NOMO-1 treated with dmso at 0.1 percent for 144 hours (cell line): ENCODE data around the gene LRRC28.

Experiments
- DNase-seq: peaks from one replicate; lab custom pipeline; 2025; ENCODE audit not compliant: unreplicated experiment; lab: John Stamatoyannopoulos, UW

Gene LRRC28

DNA sequence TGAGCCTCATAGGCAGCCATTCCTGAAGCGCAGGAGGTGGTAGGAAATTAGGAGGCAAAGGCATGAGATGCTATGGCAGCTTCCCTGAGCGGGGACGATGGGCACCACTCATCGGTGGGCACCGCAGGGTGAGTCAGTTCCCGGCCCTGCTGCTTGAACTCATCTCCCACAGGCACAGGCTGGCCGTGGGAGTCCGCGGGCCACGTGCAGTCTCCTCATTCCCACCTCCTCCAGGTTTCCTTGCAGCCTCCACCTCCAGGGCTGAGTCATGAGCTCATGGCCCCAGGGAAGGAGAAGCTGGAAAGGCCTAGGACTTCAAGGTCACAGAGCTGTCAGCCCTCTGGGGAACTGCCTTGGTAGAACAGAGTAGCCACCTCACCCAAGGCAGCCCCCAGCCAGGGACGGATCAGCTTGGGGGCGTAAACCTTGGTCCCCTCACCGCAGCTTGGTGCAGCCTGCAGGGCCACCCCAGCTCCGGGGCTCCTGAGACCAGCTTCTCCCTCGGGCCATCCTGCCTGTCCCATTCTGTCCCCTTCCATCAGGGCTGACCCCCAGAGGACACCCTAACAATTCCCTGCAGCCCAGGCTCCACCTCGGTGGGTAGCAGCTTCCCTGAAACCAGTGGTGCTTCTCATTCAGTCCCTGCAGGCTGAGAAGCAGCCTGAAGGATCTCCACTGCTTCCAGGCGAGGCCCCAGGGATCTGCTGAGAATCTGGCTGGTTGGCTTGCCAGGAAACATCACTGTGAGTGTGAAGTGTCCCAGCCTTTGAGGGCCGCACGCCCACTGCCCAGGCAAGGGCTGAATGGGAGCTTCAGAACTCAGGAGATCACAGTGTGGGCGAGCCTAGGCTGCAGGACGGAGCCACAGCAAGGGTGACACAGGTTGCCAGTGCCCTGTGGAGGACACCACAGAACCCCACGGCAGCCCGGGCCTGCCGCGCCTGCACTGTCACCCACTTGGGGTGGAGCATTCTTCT is 163.8 kb downstream of the LRRC28 start:
- DNase-seq, result no peak

DNA sequence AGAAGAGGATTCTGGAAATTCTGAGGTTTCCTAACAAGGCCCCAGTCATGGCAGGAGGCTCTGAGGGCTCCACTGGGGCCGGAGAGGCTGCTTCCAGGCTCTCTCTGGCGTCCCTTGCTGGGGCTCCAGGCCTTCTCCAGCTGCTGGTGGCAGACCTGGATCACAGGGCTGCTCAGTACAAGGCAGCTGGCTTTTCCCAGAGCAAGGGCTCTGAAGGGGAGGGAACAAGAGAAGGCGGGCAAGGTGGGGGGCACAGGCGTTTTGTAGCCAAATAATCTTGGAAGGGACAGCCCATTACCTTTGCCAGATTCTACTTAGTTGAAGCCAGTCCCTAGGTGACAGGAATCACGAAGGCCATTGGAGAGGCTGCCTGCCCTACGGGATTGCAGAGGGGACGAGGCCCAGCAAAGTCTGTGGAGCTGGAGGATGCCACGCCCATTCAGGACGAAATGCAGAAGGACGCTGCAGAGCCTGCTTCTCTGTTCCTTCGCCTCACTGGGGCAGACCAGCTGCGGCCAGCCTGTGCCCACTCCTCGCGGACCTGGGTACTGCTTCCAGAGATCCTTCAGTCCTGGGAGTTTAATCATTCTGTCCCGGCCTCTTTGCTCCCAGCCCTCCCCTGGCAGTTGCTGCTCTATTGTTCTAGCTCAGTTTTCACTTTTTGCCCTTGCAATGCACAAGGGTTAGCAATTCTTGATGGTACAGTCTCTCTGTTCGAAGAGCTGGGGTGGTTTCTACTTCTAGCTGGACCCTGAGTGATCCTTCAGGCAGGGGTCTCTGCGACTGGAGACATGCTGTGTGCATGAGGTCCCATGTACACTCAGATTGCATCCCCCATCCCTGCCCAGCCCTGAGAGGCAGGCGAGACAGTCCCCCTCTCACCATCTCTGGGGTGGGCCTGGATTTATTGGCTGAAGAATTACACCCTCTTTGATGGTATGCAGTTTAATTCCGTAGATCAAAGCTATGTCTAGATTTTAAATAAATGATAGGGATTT is 165.2 kb downstream of the LRRC28 start:
- no peak for DNase-seq

DNA sequence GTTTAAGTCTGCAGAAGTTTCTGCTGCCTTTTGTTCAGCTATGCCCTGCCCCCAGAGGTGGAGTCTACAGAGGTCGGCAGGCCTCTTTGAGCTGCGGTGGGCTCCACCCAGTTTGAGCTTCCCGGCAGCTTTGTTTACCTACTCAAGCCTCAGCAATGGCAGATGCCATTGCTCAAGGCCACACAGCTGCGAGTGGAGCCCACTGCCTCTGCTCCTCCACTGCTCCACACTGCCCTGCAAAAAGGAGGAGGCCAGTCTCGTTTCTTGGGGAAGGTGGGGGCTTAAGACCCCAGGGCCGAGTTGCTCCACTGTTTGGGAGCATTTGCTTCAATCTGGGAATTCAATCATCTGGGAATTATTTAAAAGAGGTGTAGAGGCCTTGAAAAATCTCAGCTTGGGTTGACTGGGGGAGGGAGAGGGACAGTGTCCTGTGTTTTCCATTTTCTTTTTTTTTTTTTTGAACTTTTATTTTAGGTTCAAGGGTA is 169.9 kb downstream of the LRRC28 start:
- no peak for DNase-seq

DNA sequence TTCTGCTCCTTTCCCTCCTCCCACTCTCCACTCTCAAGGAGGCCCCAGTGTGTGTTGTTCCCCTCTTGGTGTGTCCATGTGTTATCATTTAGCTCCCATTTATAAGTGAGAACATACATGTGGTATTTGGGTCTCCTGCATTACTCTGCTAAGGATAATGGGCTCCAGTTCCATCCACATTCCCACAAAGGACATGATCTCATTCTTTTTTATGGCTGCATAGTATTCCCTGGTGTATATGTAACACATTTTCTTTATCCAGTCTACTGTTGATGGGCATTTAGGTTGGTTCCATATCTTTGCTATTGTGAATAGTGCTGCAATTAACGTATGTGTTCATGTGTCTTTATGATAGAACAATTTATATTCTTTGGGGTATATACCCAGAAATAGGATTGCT is 170.5 kb downstream of the LRRC28 start:
- no peak for DNase-seq

DNA sequence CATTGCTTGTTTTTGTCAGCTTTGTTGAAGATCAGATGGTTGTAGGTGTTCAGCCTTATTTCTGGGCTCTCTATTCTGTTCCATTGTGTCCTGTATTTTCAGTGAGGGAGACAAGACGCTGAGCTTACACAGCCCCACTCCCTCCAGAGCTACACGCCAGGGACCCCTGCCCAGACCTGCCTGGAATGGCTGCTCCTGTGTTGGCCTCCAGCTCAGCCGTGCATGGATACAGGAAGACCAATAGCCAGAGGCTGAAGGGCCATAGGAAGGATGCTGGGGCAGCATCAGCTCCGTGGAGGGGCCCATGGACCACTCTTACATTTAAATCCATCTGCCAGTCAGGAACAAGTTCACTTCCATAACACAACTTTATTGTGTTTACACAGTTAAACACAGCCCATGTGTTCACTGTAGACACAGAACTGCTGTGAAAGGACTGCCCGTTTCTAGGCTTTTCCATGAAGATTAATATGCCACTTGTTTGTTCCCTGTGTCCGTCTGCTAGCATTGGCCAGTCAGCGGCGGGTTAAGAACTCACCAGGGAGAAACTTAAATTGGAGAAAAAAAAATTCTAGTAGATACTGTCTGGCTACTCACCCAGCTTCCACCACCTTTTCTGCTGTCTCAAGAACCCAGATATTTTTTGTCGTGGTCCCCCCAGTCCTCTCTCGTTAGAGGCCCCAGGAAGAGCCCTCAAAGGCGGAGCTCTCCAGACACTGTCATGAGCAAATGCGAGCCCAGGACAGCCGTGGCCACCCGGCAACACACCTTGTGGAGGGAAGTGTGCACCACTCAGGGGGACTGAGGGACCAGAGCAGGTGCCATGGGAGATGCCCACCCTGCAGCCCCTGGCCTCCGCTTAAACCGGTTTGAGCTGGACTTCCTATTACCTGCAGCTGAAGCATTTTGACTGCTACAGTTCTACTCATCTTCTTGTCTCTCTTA is 172.2 kb downstream of the LRRC28 start:
- no peak for DNase-seq

DNA sequence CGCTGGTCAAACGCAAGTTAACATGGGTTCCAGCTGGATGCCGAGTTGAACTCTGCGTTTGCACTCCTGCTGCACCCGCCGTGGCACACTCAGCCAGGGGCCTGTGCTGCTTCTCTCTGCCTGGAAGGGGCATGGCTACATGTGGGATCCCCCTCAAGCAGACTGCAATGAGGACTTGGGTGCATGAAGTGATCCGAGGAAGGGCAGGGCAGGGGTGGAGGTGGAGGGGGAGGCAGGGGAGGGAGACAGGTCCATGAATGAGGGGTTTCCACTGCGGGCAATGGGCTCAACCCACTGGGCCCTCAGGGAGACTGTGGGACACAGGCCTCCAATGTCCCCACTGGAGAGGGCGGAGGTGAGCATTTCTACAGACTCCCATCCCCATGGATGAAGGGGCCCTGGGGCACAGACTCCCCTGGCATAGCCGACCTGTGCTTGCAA is 172.9 kb downstream of the LRRC28 start:
- no peak for DNase-seq

DNA sequence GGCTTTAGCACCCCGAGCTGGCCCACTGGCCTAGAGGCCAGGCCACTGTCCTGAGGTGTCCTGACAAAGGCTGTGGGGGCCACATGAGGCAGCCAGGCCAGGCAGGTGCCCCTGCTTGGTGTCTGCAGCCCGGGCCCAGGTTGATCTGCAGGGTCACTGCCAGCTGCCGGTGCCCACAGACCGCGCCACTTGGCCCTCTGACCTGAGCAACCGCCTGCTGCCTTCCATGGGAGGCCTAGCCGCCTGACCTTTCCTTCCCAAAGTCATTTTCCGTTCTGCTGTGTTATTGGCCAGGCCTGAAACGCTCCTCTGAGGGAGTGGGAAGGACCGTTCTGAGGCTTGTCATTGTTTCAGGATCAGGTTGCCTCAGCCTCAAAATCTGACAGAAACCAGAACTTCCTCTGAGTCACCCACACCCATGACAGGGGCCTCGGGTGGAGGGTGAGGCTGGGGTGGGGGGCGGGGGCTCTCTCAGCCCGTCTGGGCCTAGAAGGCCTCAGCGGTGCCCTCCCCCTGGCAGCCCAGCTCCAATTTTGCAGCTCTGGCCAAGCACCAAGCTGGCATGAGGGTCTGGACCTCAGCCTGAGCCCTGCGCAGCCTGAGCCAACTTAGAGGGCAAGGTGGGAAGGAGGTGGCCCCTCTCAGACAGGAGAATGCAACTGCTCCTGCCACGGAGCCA is 173.8 kb downstream of the LRRC28 start:
- DNase-seq, result no peak

DNA sequence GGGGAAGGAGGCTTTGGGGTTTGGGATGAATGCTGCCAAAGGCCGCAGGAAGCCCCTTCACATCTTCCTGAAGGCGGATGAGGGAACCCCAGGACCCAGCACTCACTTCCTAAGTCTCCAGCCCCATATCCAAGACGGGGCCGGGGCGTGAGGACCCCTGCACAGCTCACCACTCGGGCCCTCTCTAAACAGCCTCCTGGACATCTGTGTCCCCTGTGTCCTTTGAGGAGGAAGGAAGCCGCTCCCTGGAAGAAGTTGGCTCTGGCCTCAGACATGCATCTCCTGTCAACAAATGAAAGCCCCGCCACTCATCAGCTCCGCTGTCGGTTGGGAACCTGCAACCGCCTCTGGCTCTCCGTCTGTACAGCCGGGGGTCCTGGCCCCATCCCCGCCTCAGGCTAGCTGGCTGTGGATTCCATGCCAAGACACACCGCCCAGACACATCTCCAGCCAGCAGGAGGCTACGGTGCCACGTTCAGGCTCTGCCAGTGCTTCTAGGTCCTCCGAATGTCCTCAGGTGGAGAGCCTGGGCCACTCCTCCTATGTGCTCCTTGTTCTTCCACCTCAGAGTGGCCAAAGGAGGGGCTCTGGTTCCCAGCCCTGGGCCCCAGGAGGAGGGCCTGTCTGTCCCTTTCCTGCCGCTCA is 174.5 kb downstream of the LRRC28 start:
- DNase-seq, result no peak

DNA sequence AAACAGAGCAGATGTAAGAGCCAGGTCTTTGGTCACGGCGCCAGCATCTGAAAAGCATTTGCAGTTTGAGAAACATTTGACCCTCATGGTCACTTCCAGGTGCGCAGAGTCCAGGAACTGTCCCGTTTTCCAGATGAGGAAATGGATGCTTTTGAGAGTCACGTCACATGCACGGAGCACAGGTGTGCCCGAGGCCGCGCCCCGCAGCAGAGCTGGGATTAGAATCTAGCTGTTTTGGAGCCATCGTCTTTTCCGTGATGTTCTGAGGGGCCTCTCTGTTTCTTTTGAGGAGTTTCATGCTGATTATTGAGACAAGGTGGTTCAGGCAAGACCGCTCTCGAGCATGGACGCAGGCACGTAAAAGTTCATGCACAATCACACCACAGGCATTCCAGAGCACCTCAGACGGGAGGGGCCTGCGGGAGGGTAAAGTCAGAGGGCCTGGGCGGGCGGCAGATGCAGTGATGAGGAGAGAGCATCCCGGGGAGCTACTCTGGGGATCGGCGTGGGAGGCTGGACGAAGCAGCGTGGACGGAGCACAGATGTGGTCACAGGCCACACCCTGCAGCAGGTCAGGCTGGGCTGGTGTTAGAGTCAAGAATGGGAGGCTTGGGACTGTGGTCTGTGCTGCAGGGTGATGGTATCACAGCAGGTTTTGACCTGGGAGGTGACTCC is 175.3 kb downstream of the LRRC28 start:
- no peak for DNase-seq

DNA sequence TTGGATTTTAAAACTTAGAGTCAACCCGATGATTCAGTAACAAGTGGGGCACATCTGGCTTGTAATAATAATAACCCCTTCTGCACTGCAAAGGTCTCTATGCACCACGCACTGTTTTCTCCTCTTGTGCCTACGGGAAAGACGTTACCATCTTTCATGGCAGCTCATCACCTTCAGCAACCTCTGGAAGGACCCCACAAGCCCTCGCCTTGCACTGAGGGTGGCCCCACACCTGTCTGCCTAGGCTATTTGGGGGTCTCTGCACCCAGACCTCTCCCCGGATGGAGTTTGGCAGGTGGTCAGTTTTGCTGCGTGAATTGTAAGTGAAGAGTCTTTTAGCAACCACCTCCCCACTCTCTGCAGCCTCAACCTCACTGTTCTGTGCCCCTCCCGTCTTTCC is 175.9 kb downstream of the LRRC28 start:
- DNase-seq, result no peak

DNA sequence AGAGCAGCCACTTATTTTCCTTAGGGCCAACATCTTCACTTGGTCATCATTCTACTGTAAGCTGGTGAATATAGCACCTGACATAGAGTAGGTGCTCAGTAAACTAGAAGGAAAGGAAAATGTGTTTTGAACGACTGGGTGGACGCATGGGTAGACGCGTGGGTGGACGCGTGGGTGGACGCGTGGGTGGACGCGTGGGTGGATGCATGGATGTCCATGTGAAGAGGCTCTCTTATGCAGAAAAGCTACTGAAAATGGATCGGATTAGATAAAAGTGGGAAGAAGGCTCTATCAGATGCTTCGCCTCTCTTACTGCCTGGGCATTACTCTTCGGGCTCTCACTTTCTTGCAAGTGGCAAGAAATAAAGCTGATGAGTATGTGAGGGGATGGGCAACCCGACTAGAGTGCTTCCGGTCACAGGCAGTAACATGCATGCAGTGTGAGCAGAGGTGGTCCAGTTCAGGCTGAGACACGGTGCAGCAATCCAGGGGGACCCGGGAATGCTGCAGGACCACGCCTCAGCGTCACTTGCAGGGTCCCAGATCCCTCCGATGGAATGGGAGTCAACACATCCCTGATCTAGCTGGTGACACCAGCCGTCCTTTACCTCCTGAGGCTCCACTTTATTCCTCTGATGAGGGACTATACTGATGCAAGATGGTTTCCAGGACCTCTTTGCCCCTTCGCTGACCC is 176.5 kb downstream of the LRRC28 start:
- no peak for DNase-seq

DNA sequence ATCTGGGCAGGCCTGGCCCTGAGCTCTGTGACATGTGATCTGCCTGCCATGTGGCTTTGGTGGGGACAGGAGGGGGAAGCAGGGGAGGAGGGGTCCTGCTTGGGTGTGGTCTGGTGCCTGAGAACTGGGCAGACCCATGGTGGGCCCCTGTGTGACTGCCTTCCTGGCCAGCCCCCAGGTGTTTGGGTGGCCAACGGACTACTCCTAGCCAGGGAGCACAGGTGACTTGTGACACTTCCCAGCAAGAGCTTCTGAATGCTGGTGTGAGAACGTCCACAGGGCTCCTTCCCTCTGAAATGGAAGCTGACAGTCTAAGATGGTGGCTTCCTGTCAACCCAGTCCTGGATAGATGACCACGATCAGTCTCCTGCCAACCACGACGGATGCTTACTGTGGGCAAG is 178.4 kb downstream of the LRRC28 start:
- no peak for DNase-seq

DNA sequence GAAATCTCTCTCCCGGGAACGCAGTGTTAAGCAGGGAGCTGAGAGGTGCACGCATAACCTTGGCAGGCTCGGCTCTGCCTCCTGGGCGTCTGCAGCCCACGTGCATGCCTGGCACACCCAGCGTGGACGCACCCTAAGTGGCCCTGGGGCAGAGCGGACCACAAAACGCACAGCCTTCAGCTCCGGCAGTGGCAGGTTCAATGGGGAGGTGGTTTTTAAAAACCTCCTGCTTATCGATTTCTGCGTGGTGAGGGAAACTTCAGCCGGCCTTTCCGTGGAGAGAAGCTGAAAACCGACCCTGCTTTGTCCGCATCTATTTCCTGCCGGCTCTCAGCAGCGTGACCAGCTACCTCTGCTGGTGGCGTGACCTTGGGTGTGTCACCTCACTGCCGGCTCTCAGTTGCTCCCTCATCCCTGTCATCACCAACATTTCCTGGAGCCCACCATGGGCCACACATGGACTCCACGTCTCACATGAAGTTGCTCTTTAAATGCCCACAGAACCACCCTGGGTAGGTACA is 179.7 kb downstream of the LRRC28 start:
- no peak for DNase-seq

DNA sequence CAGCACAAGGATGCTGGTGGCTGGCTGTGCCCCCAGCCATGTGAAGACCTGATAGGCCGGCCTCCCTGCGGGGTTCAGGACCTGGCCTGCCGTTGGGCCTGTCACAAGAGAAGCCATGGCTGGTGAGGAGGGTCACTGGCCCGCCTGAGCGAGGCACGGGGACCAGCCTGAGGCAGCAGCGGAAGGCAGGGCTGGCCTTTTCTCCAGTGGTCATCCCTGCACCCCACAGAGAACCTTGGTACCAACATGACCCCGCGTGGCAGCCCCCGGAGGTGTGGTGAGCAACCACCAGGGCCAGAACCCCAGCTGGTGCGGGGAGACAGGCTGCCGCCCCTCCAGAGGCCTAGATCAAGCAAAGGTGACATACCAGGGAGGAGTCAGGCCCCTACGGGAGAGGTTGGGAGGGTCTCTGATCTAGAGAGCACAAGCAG is 180.4 kb downstream of the LRRC28 start:
- DNase-seq, result no peak

DNA sequence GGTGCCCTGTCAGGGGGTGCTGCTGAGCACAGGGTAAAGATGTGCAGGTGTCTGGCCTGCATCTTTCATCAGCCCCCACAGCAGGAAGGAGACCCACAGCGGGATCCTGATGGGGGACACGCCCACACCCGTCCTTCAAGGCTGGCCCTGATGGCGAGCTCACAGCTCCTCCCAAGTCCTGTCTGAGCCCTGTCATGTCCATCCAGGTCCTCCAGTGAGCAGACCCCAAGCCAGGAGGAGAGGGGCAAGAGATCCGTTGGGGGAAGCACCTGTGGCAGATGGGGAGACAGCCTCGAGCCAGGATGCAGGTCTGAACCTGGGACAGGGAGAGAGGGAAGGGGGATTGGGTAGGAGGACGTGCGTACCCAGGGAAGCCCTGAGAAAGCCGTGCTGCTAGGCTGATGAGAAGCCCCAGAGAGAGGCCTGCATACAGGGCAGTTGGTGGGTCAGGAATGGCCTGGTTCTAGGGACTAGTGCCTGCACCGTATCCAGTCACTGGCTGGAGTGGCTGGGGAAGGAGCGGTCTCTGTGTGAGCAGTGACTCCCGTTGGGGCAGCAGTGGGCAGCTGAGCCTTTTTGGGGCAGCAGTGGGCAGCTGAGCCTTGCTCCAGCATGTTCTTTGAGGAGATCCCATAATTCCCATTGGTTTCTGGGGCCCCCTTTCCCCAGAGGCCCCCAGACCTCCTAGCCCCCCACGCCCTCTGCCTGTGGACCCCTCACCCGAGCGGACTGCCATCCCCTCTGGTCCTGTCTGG is 181.2 kb downstream of the LRRC28 start:
- DNase-seq, result no peak

DNA sequence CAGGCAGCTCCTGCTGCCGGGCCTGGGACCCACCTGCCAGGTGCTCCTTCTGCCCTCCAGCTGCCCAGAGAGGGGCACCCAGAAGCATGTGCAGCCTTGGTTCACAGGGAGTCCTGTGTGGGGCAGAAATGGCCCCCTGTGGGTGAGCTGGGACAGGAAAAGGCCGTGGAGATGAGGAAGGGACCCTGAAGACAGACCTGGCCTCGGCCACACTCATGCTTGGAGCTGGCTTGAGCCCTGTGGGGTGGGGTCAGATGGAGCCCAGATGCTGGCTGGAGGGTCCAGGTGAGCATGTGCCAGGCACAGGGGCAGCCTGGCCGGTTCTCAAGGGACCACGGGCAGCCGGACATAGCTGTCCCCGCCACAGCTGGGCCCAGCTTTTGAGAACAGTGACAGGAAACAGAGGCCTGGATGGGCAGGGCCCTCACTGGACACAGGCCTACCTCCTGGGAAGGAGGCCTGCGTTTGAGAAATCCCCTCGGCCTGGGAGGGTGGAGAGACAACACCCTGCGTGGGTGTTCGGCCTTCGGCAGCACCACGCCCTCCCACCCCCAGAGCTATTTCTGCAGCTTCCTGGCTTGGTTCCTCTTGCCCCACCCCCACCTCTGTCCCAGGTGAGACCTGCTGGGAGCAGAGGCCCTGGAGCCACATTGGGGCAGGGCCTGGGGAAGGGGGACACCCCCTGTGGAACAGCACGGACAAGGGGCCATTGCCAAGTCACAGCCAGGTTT is 181.9 kb downstream of the LRRC28 start:
- DNase-seq, result no peak
